Superior temporal gyrus (tissue), 1 donor: ENCODE data around the gene TNFRSF11A.

Source experiments
- DNase-seq: peaks from one replicate; pipeline ENCODE4 v3.0.0-alpha.2; 2016; ENCODE audit errors: extremely low spot score

The TNFRSF11A gene

DNA sequence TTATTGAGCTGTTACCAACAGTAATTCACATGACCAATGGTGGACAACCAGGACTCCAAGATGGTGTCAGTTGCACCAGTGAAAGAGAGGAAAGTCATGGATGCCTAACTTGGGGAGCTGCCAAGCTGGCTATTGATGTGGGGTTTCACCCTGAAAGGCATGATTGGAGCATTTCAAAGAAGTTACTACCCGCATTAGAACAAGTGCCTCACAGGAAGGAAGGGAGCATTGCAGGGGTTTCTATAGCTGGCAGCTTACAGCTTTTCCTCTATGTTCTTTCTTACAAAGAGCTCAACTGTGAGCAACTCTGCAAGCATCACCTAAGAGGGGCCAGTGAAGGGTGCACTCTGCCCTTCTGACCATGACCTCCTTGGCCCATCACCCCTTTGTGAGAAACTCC is 93.1 kb downstream of the TNFRSF11A start:
- DNase-seq = no peak

DNA sequence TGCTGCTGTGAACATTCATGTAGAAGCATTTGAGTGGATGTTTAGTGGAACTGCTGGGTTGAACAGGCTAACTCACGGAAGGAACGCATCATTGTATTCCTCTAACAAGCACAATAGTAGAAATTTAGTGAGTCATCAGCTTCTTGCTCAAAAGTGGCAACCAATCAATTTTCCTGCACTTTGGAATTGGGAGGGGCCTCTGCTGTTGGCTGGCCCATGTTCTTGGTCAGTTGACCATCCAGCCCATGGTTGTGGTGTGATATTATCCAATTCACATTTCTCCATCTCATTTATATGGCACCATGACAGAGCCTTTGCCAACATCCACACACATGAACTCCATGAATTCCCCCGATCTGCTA is 95.0 kb downstream of the TNFRSF11A start:
- DNase-seq = no peak

- no peak for DNase-seq
Measured at GRCh38 chr18:62420513-62421209, 95.6 kb downstream of the TNFRSF11A start.

DNA sequence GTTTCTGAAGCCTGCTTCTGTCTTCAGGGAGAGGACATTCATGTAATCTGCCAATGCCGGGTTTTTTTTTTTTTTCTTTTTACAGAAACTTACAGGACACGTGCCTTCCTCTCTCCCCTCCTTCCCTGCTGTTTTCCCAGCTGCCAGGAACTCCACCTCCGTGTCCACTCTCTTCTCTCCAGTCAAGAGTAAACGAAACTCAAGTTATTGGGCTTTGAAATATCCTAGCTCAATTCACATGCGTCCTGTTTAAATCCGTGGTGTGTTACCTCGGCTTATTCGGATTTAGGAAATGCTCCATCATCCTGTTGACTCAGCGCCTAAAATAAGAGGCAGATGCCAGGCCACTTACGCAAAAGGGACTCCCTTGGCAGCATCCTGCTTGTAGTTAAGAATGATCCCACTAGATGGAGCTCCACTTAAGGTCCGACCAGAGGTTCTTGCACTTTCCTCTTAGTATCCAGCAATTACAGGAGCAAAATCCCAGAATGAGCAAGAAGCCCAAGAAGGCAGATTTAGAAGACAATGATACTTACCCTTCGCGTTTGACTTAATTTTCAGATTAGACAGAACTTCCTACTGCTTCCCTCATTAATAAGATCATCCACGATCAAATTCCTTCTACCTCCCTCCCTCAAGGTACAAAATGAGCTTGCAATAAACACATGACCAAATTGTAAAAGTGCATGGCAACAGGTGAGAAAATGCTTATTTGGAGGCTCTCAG is 100.5 kb downstream of the TNFRSF11A start:
- peak; percentile 98 for DNase-seq

GRCh38 chr18:62426191-62426488 is 101.0 kb downstream of the TNFRSF11A start:
- no peak for DNase-seq

- DNase-seq = no peak
Measured at GRCh38 chr18:62432176-62432575, 107.1 kb downstream of the TNFRSF11A start.

DNA sequence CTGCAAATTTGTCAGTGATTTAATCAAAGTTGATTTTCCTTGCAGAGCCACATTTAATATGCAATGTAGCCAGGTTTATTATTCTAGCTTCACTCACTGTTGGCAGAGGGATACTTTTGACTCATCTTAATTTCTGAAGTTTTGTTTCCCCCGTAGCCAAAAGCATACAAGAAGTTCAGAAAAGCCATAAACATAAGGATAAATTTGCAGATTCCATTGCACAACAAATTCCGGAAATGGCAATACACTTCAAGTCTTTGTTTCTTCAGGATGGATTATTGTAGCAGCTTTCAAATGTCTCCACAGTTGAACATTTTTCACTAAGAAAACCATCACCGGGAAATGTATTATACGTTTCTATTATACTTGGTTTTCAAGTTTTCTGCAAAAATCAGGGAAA is 109.7 kb downstream of the TNFRSF11A start:
- DNase-seq = no peak

GRCh38 chr18:62435435-62436031 is 110.4 kb downstream of the TNFRSF11A start:
- DNase-seq = peak; percentile 64

DNA sequence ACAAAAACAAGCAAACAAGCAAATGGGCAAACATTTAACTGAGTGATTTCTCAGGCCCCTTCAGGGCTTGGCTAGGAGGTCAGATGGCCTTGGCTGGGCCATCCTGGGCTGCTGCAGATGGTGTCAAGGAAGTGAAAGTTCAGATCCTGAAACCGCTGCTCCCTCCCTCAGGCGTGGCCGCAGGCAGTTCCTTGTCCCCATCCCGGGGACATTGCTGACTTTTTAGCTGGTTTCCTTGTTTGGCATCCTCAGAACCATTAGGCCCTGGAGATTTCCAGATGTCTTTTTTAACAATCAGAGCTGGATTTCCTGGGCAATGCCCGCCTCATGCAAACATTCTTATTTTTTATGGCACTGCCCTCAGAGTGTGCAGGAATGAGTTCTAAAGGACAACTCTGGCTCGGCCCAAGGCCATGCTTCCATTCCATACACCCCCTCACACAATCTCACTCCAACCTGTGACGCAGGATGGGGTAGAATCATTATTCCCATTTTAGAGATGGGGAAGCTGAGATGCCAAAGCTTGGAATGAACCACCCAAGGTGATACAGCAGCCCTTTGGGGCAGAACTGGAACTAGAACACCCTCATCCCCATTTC is 111.6 kb downstream of the TNFRSF11A start:
- DNase-seq = no peak

DNA sequence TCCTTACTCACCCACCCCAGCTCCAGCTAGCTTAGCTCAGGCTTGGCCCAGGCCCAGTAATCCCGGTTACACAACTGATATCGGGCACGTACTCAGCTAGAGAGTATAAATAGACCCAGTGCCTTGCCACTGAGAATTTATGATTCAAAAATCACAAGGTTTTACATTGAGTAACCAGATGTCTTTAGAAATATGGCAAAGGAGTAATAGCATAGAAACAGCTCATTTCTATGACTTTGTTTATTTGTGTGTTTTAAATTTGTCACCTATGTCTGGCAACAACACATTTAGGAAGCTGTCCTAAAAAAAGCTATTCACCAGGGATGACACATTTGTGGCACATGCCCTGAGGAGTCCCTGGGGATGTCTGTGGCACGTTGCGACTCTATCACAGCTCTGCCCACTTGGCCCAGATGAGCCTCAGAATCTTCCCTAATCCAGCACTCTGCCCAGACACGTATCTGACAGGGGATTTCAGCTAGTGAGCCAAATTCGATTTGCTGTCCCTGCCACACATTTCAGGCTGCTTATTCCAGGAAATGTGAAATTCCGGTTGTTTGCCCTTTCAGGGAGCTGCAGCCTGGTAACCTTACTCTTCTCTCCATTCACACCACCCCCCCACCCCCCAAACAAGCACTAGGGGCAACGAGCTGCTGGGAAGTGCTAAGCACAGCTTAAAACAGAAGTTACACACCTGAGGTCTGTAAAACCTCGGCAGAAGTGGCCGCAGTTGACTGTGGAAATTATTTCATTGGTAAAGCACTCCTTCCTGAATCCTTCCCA is 112.3 kb downstream of the TNFRSF11A start:
- DNase-seq = peak; percentile 64

DNA sequence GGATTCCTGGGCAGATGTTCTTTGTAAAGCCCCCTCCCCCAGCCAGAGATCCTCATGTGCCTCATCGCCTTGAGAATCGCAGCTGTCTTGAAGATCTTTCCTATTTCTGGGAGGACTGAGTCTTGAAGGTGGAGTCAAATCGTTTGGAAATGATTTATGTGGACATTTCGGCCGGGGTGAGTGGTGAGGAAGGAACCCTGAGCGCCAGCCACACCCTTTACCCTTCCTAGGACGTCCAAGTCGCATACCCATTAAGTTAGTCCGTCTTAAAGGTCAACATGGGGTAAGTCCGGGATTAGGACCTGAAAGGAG is 112.9 kb downstream of the TNFRSF11A start:
- DNase-seq = no peak

GRCh38 chr18:62438402-62438801 is 113.3 kb downstream of the TNFRSF11A start:
- no peak for DNase-seq

- no peak for DNase-seq
Measured at GRCh38 chr18:62438866-62439265, 113.8 kb downstream of the TNFRSF11A start.
